HG02852 (cell line): ENCODE results near the gene QRFP.

ENCODE experiments used
- ATAC-seq: cut with Tn5 transposase; IDR thresholded peaks from one replicate; pipeline ENCODE4 v1.9.1; 2021; ENCODE audit warnings: mild to moderate bottlenecking, moderate library complexity; ENCODE audit not compliant: unreplicated experiment

The QRFP gene

DNA sequence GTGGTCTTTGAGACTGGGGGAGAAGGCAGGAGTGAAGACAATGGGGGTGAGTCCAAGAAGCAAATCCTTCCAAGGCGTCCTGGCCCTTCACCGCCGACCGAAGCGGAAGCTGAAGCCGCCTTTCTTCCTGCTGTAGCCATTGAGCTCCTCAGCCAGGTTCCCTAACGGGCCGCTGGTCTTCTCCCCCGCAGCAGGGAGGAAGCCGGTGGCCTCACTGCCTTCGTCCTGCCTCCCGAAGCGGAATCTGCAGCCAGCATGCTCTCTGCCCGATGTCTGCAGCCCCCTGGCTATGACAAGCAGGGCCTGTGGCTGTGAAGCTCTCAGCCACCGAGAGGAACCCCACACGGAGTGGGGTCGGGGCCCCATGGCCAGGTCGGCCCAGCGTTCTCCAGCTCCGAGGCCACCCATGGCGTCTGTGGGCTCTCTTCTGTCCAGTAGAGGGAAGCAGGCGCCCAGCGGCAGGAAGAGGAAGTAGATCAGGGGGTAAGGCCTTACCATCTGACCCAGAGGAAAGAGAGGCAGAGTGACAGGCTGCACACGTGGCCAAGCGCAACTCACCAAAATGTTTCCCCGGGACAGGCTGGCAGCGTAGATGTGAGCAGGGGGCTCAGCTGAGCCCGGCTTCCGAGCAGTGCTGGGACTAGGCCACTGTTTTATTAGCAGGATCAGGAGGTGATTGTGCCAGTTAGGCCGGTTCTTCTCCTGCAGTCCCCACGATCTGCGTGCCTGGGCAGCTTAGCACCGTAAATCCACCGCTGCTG is 3.1 kb downstream of the QRFP start:
- ATAC-seq = no peak

GRCh38 chr9:130892477-130893304 is 3.9 kb downstream of the QRFP start:
- no peak for ATAC-seq

GRCh38 chr9:130891688-130892476 is 4.7 kb downstream of the QRFP start:
- ATAC-seq = no peak

GRCh38 chr9:130890870-130891687 is 5.5 kb downstream of the QRFP start:
- no peak for ATAC-seq

- no peak for ATAC-seq
Observed at GRCh38 chr9:130890124-130890523, 6.5 kb downstream of the QRFP start.

- ATAC-seq = no peak
Observed at GRCh38 chr9:130888146-130888885, 8.3 kb downstream of the QRFP start.

DNA sequence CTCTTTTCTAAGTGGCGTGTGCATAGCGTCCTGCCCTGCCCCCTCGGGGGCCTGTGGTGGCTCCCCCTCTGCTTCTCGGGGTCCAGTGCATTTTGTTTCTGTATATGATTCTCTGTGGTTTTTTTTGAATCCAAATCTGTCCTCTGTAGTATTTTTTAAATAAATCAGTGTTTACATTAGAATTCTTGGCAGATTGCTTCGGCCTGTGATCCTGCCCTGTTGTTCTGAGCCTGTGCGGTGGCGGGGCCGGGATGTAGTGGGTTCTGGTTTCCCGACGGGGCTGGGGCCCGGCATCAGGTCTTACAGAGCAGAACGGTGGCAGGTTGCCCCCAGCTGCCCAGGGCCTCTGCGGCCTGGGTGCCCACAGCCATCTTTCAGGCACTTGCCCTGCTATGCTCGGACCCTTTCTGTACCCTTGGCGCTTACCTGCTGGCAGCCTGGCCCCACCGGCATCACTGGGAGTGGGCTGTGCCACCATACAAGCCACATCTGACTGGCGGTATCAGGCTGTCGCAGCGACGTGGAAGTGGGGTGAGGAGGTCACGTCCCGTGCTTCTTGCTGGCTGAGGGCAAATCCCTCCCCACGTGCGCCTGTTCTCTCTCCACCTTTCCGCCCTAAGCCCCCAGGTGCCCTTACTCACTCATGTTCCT is 9.0 kb downstream of the QRFP start:
- no peak for ATAC-seq

DNA sequence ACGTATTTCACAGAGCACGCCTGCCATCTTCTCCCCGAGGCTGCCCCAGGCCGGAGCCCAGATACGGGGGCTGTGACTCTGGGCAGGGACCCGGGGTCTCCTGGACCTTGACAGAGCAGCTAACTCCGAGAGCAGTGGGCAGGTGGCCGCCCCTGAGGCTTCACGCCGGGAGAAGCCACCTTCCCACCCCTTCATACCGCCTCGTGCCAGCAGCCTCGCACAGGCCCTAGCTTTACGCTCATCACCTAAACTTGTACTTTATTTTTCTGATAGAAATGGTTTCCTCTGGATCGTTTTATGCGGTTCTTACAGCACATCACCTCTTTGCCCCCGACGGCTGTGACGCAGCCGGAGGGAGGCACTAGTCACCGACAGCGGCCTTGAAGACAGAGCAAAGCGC is 9.6 kb downstream of the QRFP start:
- no peak for ATAC-seq

GRCh38 chr9:130885484-130886375 is 10.9 kb downstream of the QRFP start:
- no peak for ATAC-seq

GRCh38 chr9:130884542-130885483 is 11.8 kb downstream of the QRFP start:
- ATAC-seq = no peak

DNA sequence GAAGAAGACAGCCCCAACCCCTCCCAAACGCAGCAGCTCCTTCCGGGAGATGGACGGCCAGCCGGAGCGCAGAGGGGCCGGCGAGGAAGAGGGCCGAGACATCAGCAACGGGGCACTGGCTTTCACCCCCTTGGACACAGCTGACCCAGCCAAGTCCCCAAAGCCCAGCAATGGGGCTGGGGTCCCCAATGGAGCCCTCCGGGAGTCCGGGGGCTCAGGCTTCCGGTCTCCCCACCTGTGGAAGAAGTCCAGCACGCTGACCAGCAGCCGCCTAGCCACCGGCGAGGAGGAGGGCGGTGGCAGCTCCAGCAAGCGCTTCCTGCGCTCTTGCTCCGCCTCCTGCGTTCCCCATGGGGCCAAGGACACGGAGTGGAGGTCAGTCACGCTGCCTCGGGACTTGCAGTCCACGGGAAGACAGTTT is 12.5 kb downstream of the QRFP start:
- no peak for ATAC-seq

GRCh38 chr9:130883479-130883878 is 13.1 kb downstream of the QRFP start:
- no peak for ATAC-seq

GRCh38 chr9:130882696-130883225 is 13.9 kb downstream of the QRFP start:
- no peak for ATAC-seq

DNA sequence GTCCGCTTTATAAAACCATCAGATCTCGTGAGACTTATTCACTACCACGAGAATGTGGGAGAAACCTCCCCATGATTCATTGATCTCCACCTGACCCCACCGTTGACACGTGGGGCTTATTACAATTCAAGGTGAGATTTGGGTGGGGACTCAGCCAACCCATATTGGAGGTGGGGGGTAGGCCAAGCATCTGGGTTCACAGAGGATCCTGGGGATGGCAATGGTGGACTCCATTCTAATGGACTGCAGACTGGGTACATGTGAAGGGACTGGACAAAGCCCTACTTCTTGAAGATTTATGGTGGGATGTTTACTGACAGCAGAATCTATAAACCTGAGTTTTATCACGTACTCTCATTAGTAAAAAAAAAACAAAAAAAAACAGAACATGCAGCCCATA is 15.1 kb downstream of the QRFP start:
- no peak for ATAC-seq

GRCh38 chr9:130880599-130881220 is 15.9 kb downstream of the QRFP start:
- no peak for ATAC-seq

GRCh38 chr9:130879863-130880411 is 16.7 kb downstream of the QRFP start:
- no peak for ATAC-seq
